Endodermal cell (in vitro differentiated cells): ENCODE data around the gene HYCC2. TPM values are rescaled to one million over a fixed set of nuclear protein-coding genes. Genes with fewer than 3 reads are reported as not detected.
A peak's percentile ranks its signal among the peaks of the same experiment; 100 is the strongest.
"Not testable (repeated sequence)": the region's sequence is repeated elsewhere in the genome, so short reads cannot be mapped to it uniquely, and the experiment has no call there.

Experiments used
- DNase-seq: peaks from one replicate; pipeline ENCODE4 v3.0.0-alpha.2; 2017
- H3K27ac ChIP-seq: 2 replicates; pipeline ENCODE4 v1.5.1; 2013; ENCODE audit warnings: mild to moderate bottlenecking, low read depth, low read length, moderate library complexity
- H3K27me3 ChIP-seq: 2 replicates; pipeline ENCODE4 v1.6.1; 2013; ENCODE audit warnings: mild to moderate bottlenecking, low read length, moderate library complexity; ENCODE audit not compliant: insufficient read depth, control insufficient read depth, poor library complexity, severe bottlenecking
- H3K36me3 ChIP-seq: 2 replicates; pipeline ENCODE4 v1.7.0; 2013; ENCODE audit warnings: mild to moderate bottlenecking, low read length, moderate library complexity; ENCODE audit not compliant: control insufficient read depth, insufficient read depth
- H3K4me1 ChIP-seq: one replicate; pipeline ENCODE4 v1.7.0; 2013; ENCODE audit warnings: low read length; ENCODE audit not compliant: control insufficient read depth, insufficient read depth
- H3K4me3 ChIP-seq: 2 replicates; pipeline ENCODE4 v1.5.1; 2013; ENCODE audit warnings: mild to moderate bottlenecking, low read length, moderate library complexity
- H3K9ac ChIP-seq: 2 replicates; pipeline ENCODE4 v1.6.1; 2013; ENCODE audit warnings: mild to moderate bottlenecking, low read length, moderate library complexity; ENCODE audit not compliant: poor library complexity, severe bottlenecking; ENCODE audit errors: extremely low read depth
- H3K9me3 ChIP-seq: 2 replicates; pipeline ENCODE4 v1.6.1; 2013; ENCODE audit warnings: mild to moderate bottlenecking, low read length, moderate library complexity; ENCODE audit not compliant: control insufficient read depth
- H3K27ac Mint-ChIP-seq: 2 replicates; pipeline ENCODE4 v1.8.0; 2020; ENCODE audit warnings: mixed read lengths
- H3K27me3 Mint-ChIP-seq: 2 replicates; pipeline ENCODE4 v1.8.0; 2021; ENCODE audit warnings: mild to moderate bottlenecking, mixed read lengths; ENCODE audit not compliant: insufficient read depth
- H3K36me3 Mint-ChIP-seq: 2 replicates; pipeline ENCODE4 v1.8.0; 2020; ENCODE audit warnings: low read depth, mixed read lengths
- H3K4me1 Mint-ChIP-seq: 2 replicates; pipeline ENCODE4 v1.8.0; 2020; ENCODE audit warnings: mixed read lengths
- H3K4me3 Mint-ChIP-seq: 2 replicates; pipeline ENCODE4 v1.8.0; 2020; ENCODE audit warnings: mild to moderate bottlenecking, moderate library complexity, mixed read lengths
- H3K9me3 Mint-ChIP-seq: 2 replicates; pipeline ENCODE4 v1.8.0; 2020; ENCODE audit warnings: mild to moderate bottlenecking, mixed read lengths
- CTCF ChIP-seq: fragments of 200-600 bp; sonication (generic); conservative IDR thresholded peaks from 2 replicates; pipeline ENCODE4 v1.5.0; 2021; ENCODE audit warnings: antibody characterized with exemption, mild to moderate bottlenecking
- WGBS, 2 experiments: methylation state at CpG; one replicate each; pipeline versions ENCODE4 v1.1.5 to v1.1.7; 2013; ENCODE audit warnings: missing lambda C conversion rate in 2 of 2, mixed read lengths in 1 of 2; ENCODE audit not compliant: insufficient coverage in 1 of 2, insufficient read length in 1 of 2; 5-methylcytosine and 5-hydroxymethylcytosine counted together
- total RNA-seq, 2 donors: library from RNA; stranded (reverse); fragmentation: NEBNext Ultra II Directional in 1 of 2; extraction: Animal tissue kit (Norgen Biotek cat#: 25700) in 1 of 2; gene quantifications; 2 replicates in 1 of 2; 3 replicates in 1 of 2; pipeline ENCODE4 v1.2.1, GENCODE V29; 2021

HYCC2 gene
- total RNA-seq, 2 donors from 2014 or later = 18.8 to 47.6 TPM

- H3K9ac ChIP-seq = peak overlapping the region; percentile 96
- Mint-ChIP-seq H3K9me3 (peaks cover 5% of the 10 kb centered on the region), H3K27ac (peak overlapping the region; percentile 98), H3K36me3 (peaks cover 15% of the 10 kb centered on the region), H3K4me3 (peak overlapping the region; percentile 95), H3K4me1 (peaks cover 47% of the 10 kb centered on the region), H3K27me3 (no peaks in the 10 kb centered on the region)
- H3K36me3 ChIP-seq = peaks cover 19% of the 10 kb centered on the region
- WGBS, 2 experiments = 11 to 29% methylated on average over 33 to 48 of the region's 48 CpGs
- no peaks in the 10 kb centered on the region for H3K27me3 ChIP-seq
- peaks cover 5% of the 10 kb centered on the region for H3K9me3 ChIP-seq
- DNase-seq = peak; percentile 92
- peak; percentile 72 for TF ChIP-seq CTCF
- peak overlapping the region; percentile 26 for H3K27ac ChIP-seq
- peak overlapping the region; percentile 95 for H3K4me3 ChIP-seq
- peaks cover 7% of the 10 kb centered on the region for H3K4me1 ChIP-seq
These were observed 46.9 kb upstream of the HYCC2 start for GRCh38 chr2:201118121-201118960.

GRCh38 chr2:201117735-201118094, 46.2 kb upstream of the HYCC2 start:
- H3K4me3 ChIP-seq = peak overlapping the region; percentile 95
- peaks cover 12% of the 10 kb centered on the region for H3K36me3 ChIP-seq
- H3K27ac ChIP-seq, H3K4me1 ChIP-seq, H3K9me3 Mint-ChIP-seq, DNase-seq, H3K27me3 ChIP-seq, H3K9me3 ChIP-seq, H3K27me3 Mint-ChIP-seq, H3K36me3 Mint-ChIP-seq: not testable (repeated sequence)
- 92 to 96% methylated on average over 4 to 13 of the region's 13 CpGs for WGBS, 2 experiments
- H3K9ac ChIP-seq = peak overlapping the region; percentile 96
- H3K27ac Mint-ChIP-seq = peak overlapping the region; percentile 98
- peaks cover 41% of the 10 kb centered on the region for H3K4me1 Mint-ChIP-seq
- H3K4me3 Mint-ChIP-seq = peak overlapping the region; percentile 95

- Histone ChIP-seq H3K36me3 (peaks cover 7% of the 10 kb centered on the region), H3K4me1 (peaks cover 2% of the 10 kb centered on the region), H3K27me3 (no peaks in the 10 kb centered on the region), H3K27ac (peak overlapping the region; percentile 13), H3K4me3 (peak overlapping the region; percentile 71), H3K9me3 (peaks cover 5% of the 10 kb centered on the region), H3K9ac (peak overlapping the region; percentile 26)
- H3K27ac Mint-ChIP-seq = peak overlapping the region; percentile 98
- DNase-seq = peak; percentile 63
- H3K4me3 Mint-ChIP-seq = peak overlapping the region; percentile 95
- no peaks in the 10 kb centered on the region for H3K27me3 Mint-ChIP-seq
- peaks cover 3% of the 10 kb centered on the region for H3K36me3 Mint-ChIP-seq
- 68 to 82% methylated on average over 20 to 22 of the region's 22 CpGs for WGBS, 2 experiments
- peaks cover 5% of the 10 kb centered on the region for H3K9me3 Mint-ChIP-seq
- TF ChIP-seq CTCF = peak; percentile 59
- H3K4me1 Mint-ChIP-seq = peaks cover 35% of the 10 kb centered on the region
These were observed 45.7 kb upstream of the HYCC2 start for GRCh38 chr2:201116959-201117734.
